Kidney (tissue), 14 donors: ENCODE data around the gene RGS7BP. TPM values are rescaled to one million over a fixed set of nuclear protein-coding genes. Genes with fewer than 3 reads are reported as not detected.
"Not testable (repeated sequence)": the region's sequence is repeated elsewhere in the genome, so short reads cannot be mapped to it uniquely, and the experiment has no call there.

Experiments used
- DNase-seq, 5 donors: peaks; one replicate each; pipeline ENCODE4 v3.0.0-alpha.2; 2013 to 2020
- FAIRE-seq: peaks from 2 replicates; lab custom pipeline; 2012; peaks lifted over from hg19 to GRCh38; lab: Jason Lieb, UNC
- H3K27ac ChIP-seq, 2 donors: one replicate each; pipeline ENCODE4 v1.7.0; 2013; ENCODE audit warnings: low read depth in 2 of 2, low read length in 2 of 2, inconsistent platforms in 1 of 2
- H3K27me3 ChIP-seq: one replicate; pipeline ENCODE4 v1.7.1; 2013; ENCODE audit warnings: low read length, inconsistent platforms; ENCODE audit not compliant: control insufficient read depth, insufficient read depth
- H3K36me3 ChIP-seq, 3 donors: one replicate each; pipeline versions ENCODE4 v1.7.0 to v1.7.1; 2013; ENCODE audit warnings: low read length in 3 of 3, control low read depth in 1 of 3, inconsistent platforms in 1 of 3; ENCODE audit not compliant: insufficient read depth in 3 of 3, control insufficient read depth in 2 of 3
- H3K4me1 ChIP-seq, 3 donors: one replicate each; pipeline versions ENCODE4 v1.7.0 to v1.7.1; 2013; ENCODE audit warnings: low read length in 3 of 3, inconsistent platforms in 1 of 3, low read depth in 1 of 3; ENCODE audit not compliant: control insufficient read depth in 2 of 3, insufficient read depth in 2 of 3
- H3K4me3 ChIP-seq, 3 donors: one replicate each; pipeline versions ENCODE4 v1.7.0 to v1.8.1; 2013; ENCODE audit warnings: low read length in 3 of 3, control low read depth in 1 of 3, inconsistent platforms in 1 of 3
- H3K9ac ChIP-seq, 3 donors: one replicate each; pipeline versions ENCODE4 v1.7.0 to v1.7.1; 2013; ENCODE audit warnings: low read length in 3 of 3, control low read depth in 1 of 3, inconsistent platforms in 1 of 3
- H3K9me3 ChIP-seq, 3 donors: one replicate each; pipeline versions ENCODE4 v1.7.0 to v1.7.1; 2013; ENCODE audit warnings: low read length in 3 of 3, control low read depth in 1 of 3, inconsistent platforms in 1 of 3; ENCODE audit not compliant: control insufficient read depth in 2 of 3, insufficient read depth in 1 of 3
- CTCF ChIP-seq: IDR thresholded peaks from 3 replicates; pipeline ENCODE4 v1.5.1; 2012; ENCODE audit warnings: mild to moderate bottlenecking, moderate library complexity, borderline replicate concordance; ENCODE audit not compliant: insufficient read depth; ENCODE audit errors: extremely low read depth
- intact Hi-C: fragments of 100-400 bp; cut with DNase I; formaldehyde crosslinking; loops from one replicate; pipeline ENCODE4 v1.11.1; 2022
- polyA plus RNA-seq: library from polyadenylated mRNA; stranded (reverse); fragments of 350-450 nt; fragmentation: Illumina TruSeq; extraction: RNeasy Lipid Tissue Mini Kit (QIAGEN cat#74804); gene quantifications from one replicate; pipeline ENCODE4 v1.2.3, GENCODE V29; 2014; ENCODE audit warnings: low read depth, low replicate concordance; ENCODE audit not compliant: insufficient read depth
- total RNA-seq: library from RNA; stranded (reverse); fragmentation: NEBNext Ultra II Directional; extraction: Animal tissue kit (Norgen Biotek cat#: 25700); gene quantifications from one replicate; pipeline ENCODE4 v1.2.1, GENCODE V29; 2021
- donor health status: control.
- donor health status: control.
- donor health status: control.
- donor health status: control.
- donor health status: control.
- donor health status: DM: yes; HTN: yes; CAD: no.
- donor health status: Normal renal cell carcinoma (clear cell type).

Gene RGS7BP
- total and polyA plus RNA-seq, 2 donors from 2014 or later, result 0.39 to 10.7 TPM

GRCh38 chr5:64532657-64533056, 26.8 kb downstream of the RGS7BP start:
- no peaks in the 10 kb centered on the region for H3K27me3 ChIP-seq
- no peak overlapping the region for H3K9ac ChIP-seq
- no peak for TF ChIP-seq CTCF
- H3K36me3 ChIP-seq, result no peaks in the 10 kb centered on the region
- intact Hi-C loops, result no loop called here
- no peak overlapping the region for H3K4me3 ChIP-seq
- no peak overlapping the region for H3K27ac ChIP-seq
- no peak for DNase-seq
- no peaks in the 10 kb centered on the region for H3K9me3 ChIP-seq
- no peak for FAIRE-seq
- H3K4me1 ChIP-seq, result no peaks in the 10 kb centered on the region

- H3K4me3 ChIP-seq, result no peak overlapping the region
- no peak for DNase-seq
- FAIRE-seq, result no peak
- no peak for TF ChIP-seq CTCF
- no peaks in the 10 kb centered on the region for H3K4me1 ChIP-seq
- no peak overlapping the region for H3K27ac ChIP-seq
- no peaks in the 10 kb centered on the region for H3K36me3 ChIP-seq
- no peak overlapping the region for H3K9ac ChIP-seq
- H3K27me3 ChIP-seq, result no peaks in the 10 kb centered on the region
- no peaks in the 10 kb centered on the region for H3K9me3 ChIP-seq
- intact Hi-C loops, result no loop called here
Observed at GRCh38 chr5:64534033-64534432, 28.2 kb downstream of the RGS7BP start.

GRCh38 chr5:64557911-64558310, 52.1 kb downstream of the RGS7BP start:
- FAIRE-seq (no peak), DNase-seq (no peak)
- Histone ChIP-seq H3K9me3 (peaks cover 0 to 6% (median 0%) of the 10 kb centered on the region in 3 donors), H3K27me3 (no peaks in the 10 kb centered on the region), H3K9ac (no peak overlapping the region), H3K4me1 (peaks cover 0 to 2% (median 0%) of the 10 kb centered on the region in 3 donors), H3K4me3 (no peak overlapping the region), H3K27ac (no peak overlapping the region), H3K36me3 (no peaks in the 10 kb centered on the region)
- TF ChIP-seq CTCF, result no peak
- intact Hi-C loops, result no loop called here

GRCh38 chr5:64558641-64559040, 52.8 kb downstream of the RGS7BP start:
- H3K4me3 ChIP-seq, DNase-seq, H3K36me3 ChIP-seq, intact Hi-C loops, H3K9ac ChIP-seq, FAIRE-seq, H3K27ac ChIP-seq, H3K9me3 ChIP-seq, H3K4me1 ChIP-seq, H3K27me3 ChIP-seq: not testable (repeated sequence)
